Fibroblast of villous mesenchyme (primary cell): ENCODE results near the gene PIM1. TPM values are rescaled to one million over a fixed set of nuclear protein-coding genes. Genes with fewer than 3 reads are reported as not detected.

Source experiments
- DNase-seq: peaks from one replicate; pipeline ENCODE4 v3.0.0-alpha.2; 2010; ENCODE audit warnings: low read depth
- H3K4me3 ChIP-seq: 2 replicates; pipeline ENCODE4 v1.5.1; 2011; ENCODE audit warnings: low read depth, mild to moderate bottlenecking, low read length
- CTCF ChIP-seq: IDR thresholded peaks from 2 replicates; pipeline ENCODE4 v1.5.1; 2012; ENCODE audit warnings: low read depth, mild to moderate bottlenecking, low read length; ENCODE audit not compliant: insufficient read depth
- total RNA-seq: library from RNA; depleted of rRNA; stranded (reverse); fragments of >200 nt; gene quantifications from 2 replicates; pipeline ENCODE4 v1.2.3, GENCODE V29; 2012

The PIM1 gene
- total RNA-seq, 1 donor, result 22.9 TPM

- no peak for DNase-seq
- no peak for TF ChIP-seq CTCF
- H3K4me3 ChIP-seq, result no peak overlapping the region
Measured at GRCh38 chr6:37138856-37139229, 31.1 kb upstream of the PIM1 start.

GRCh38 chr6:37139230-37139962, 30.6 kb upstream of the PIM1 start:
- no peak for TF ChIP-seq CTCF
- DNase-seq, result no peak
- no peak overlapping the region for H3K4me3 ChIP-seq

- H3K4me3 ChIP-seq, result no peak overlapping the region
- no peak for DNase-seq
- no peak for TF ChIP-seq CTCF
Measured at GRCh38 chr6:37140145-37140544, 29.8 kb upstream of the PIM1 start.

- no peak for TF ChIP-seq CTCF
- H3K4me3 ChIP-seq, result no peak overlapping the region
- DNase-seq, result peak; percentile 82
Measured at GRCh38 chr6:37141281-37142049, 28.5 kb upstream of the PIM1 start.

GRCh38 chr6:37142050-37142614, 27.8 kb upstream of the PIM1 start:
- H3K4me3 ChIP-seq, result no peak overlapping the region
- TF ChIP-seq CTCF, result no peak
- DNase-seq, result no peak

- H3K4me3 ChIP-seq, result no peak overlapping the region
- no peak for TF ChIP-seq CTCF
- no peak for DNase-seq
Measured at GRCh38 chr6:37143585-37143984, 26.4 kb upstream of the PIM1 start.
